T-helper 1 cell treated with Interleukin-12 subunit alpha and Interleukin-12 subunit beta and Interleukin-4 antibody, amounts not matched to agents 30 μg/mL and 1 μg/mL, for 36 hours (primary cell): ENCODE measurements around the gene TINAG.

Experiments
- H3K27ac Mint-ChIP-seq: one replicate; pipeline ENCODE4 v1.8.0; 2021; ENCODE audit warnings: mild to moderate bottlenecking, mixed read lengths
- H3K27me3 Mint-ChIP-seq: one replicate; pipeline ENCODE4 v1.8.0; 2021; ENCODE audit warnings: low read depth, mixed read lengths
- H3K36me3 Mint-ChIP-seq: one replicate; pipeline ENCODE4 v1.8.0; 2021; ENCODE audit warnings: low read depth, mixed read lengths
- H3K4me1 Mint-ChIP-seq: one replicate; pipeline ENCODE4 v1.8.0; 2021; ENCODE audit warnings: low read depth, mixed read lengths
- H3K4me3 Mint-ChIP-seq: one replicate; pipeline ENCODE4 v1.8.0; 2021; ENCODE audit warnings: mild to moderate bottlenecking, moderate library complexity, mixed read lengths
- H3K9me3 Mint-ChIP-seq: one replicate; pipeline ENCODE4 v1.8.0; 2021; ENCODE audit warnings: mixed read lengths

Gene TINAG, protein sequence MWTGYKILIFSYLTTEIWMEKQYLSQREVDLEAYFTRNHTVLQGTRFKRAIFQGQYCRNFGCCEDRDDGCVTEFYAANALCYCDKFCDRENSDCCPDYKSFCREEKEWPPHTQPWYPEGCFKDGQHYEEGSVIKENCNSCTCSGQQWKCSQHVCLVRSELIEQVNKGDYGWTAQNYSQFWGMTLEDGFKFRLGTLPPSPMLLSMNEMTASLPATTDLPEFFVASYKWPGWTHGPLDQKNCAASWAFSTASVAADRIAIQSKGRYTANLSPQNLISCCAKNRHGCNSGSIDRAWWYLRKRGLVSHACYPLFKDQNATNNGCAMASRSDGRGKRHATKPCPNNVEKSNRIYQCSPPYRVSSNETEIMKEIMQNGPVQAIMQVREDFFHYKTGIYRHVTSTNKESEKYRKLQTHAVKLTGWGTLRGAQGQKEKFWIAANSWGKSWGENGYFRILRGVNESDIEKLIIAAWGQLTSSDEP

DNA sequence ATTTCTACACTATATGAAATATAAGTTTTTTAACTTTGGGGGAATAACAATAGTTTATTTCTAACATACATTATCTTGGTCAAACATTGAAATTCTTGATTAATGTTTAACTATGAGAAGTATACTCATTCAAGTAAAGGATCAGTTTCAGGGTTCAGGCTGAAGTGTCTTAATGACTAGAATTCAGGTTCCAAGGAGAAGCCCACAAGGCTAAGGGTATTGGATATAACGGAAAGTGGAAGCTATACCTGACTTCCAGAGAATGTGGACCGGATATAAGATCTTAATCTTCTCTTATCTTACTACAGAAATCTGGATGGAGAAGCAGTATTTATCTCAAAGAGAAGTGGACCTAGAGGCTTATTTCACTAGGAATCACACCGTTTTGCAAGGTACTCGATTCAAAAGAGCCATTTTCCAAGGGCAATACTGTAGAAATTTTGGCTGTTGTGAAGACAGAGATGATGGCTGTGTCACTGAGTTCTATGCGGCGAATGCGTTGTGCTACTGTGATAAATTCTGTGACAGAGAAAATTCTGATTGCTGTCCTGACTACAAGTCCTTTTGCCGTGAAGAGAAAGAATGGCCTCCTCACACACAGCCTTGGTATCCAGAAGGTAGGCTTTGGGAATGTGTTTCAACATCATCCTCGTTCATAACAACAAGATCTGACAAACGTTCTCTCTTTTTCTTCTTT lies at the start of gene TINAG:
TSS of gene TINAG (plus strand) at position 153 of the 697 bp plus-strand sequence. CDS start at position 263, 110 bp downstream.
- Mint-ChIP-seq H3K27ac (no peak within 1 kb of the TSS), H3K4me1 (no peaks in the 10 kb centered on the region), H3K4me3 (no peak within 1 kb of the TSS), H3K9me3 (no peaks in the 10 kb centered on the region), H3K36me3 (no peaks in the 10 kb centered on the region), H3K27me3 (no peaks in the 10 kb centered on the region)

DNA sequence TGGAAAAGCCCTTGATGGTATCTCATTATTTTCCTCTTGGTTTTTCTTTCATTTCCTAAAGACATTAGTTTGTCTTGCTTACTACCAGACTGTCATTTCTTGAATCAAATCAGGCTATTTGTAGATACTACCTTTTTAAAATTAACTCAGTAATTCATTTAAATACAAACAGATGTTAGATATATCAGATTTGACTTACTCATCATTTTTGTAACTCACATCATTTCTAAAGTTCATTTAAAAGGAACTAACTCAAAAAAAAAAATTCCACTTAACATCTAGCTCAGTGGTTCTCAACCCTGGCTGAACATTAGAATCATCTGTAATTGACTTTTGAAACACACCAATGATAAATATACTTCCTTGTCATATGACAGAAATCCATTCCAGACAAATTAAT lies 48.2 kb upstream of the TINAG start:
- H3K4me1 Mint-ChIP-seq = no peaks in the 10 kb centered on the region
- H3K36me3 Mint-ChIP-seq = no peaks in the 10 kb centered on the region
- H3K27me3 Mint-ChIP-seq = no peaks in the 10 kb centered on the region
- H3K4me3 Mint-ChIP-seq = no peak overlapping the region
- no peak overlapping the region for H3K27ac Mint-ChIP-seq
- H3K9me3 Mint-ChIP-seq = no peaks in the 10 kb centered on the region

DNA sequence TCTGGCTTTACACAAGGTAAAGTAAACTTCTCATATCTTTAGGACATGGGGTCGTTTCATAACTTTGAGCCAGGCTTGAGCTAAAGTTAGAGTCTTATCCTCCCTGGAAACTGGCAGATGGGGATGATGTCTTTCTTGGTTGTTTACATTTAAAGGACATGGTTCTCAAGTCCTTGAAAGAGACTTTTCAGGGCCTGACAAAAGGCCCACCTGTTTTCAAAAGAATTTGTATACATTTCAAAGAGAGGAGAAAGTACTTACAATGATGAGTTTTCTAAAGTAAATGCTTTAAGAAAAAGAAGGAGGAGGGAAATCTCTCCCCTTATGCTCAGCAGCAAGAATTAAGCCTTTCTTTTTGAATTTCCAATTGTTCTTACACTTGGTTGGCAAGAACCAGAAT lies 45.7 kb upstream of the TINAG start:
- Mint-ChIP-seq H3K27me3 (no peaks in the 10 kb centered on the region), H3K36me3 (no peaks in the 10 kb centered on the region), H3K4me3 (no peak overlapping the region), H3K9me3 (no peaks in the 10 kb centered on the region), H3K4me1 (no peaks in the 10 kb centered on the region), H3K27ac (no peak overlapping the region)

DNA sequence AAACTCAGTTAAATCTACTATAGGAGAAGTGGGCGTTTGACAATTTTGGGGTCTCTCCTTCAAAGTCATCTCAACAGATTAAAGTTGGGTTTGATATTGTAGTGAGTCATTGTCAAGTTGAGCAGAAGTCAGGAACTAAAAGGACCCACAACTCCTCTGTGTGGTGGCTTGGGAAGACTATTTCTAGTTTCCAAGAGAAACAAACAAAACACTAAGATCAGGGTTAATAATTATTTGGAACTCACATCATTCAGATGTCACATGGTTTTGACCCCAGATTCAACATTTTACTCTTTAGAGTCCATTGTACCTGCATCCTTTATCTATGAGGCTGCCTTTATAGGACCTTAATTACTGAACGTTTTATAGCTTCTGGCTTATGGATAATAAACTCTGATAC lies 45.3 kb upstream of the TINAG start:
- no peaks in the 10 kb centered on the region for H3K27me3 Mint-ChIP-seq
- no peak overlapping the region for H3K4me3 Mint-ChIP-seq
- no peaks in the 10 kb centered on the region for H3K36me3 Mint-ChIP-seq
- no peaks in the 10 kb centered on the region for H3K9me3 Mint-ChIP-seq
- no peaks in the 10 kb centered on the region for H3K4me1 Mint-ChIP-seq
- H3K27ac Mint-ChIP-seq = no peak overlapping the region

DNA sequence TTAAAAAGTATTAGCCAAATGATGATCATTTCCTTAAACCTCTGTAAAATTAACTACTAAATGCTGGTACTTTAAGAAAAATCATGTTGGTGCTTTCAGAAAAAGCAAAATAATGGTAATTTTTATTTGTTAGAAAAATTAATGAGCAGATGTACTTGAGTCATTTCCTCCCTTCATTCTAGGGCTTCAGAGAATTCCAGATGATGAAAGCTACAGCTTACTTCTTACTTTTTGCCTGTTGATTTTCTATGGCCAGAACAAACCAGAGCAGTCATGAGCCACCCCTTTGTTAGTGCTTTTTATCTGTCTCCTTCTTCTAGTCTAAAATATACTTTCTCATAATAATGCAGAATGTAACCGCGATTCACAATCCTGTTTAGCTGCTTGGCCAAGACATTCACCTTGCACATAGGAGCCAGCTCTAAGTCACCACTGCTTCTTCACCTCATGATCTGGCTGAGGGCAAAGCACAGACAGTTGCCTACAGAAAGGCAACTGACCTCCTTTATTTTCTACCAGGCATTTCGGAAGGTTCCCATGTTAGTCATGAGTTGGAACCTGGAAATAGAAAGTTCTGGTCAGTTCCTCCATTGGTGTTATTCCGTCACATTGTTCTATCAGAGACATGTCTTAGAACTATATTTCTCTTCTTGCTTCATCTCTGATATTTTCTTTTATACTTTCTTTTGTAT lies 43.5 kb upstream of the TINAG start:
- no peaks in the 10 kb centered on the region for H3K27me3 Mint-ChIP-seq
- H3K4me3 Mint-ChIP-seq = no peak overlapping the region
- no peaks in the 10 kb centered on the region for H3K4me1 Mint-ChIP-seq
- no peaks in the 10 kb centered on the region for H3K36me3 Mint-ChIP-seq
- no peaks in the 10 kb centered on the region for H3K9me3 Mint-ChIP-seq
- no peak overlapping the region for H3K27ac Mint-ChIP-seq

DNA sequence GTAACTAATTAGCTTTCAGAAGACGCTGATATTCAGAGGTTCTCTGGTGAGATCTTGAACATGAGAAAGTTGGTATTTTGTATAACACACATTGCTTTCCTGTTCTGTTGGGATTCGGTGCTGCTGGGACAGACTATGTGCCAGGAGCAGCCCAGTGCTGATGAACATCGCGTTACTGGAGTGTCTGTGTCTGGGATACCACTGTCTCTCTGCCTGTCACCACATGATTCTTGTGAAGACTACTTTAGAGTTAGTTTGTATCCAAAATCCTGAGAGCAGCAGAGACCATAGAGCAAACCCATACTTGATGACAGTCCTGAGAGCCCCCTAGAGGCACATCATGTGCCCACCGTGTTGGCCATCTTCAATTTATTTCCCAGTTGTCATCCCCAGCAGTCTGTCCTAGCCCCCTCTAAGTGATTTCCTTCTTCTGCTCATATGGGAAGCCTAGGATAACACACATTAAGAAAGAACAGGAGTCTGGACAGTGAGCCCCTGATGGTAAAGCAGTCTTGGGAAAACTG lies 41.8 kb upstream of the TINAG start:
- no peaks in the 10 kb centered on the region for H3K27me3 Mint-ChIP-seq
- H3K4me3 Mint-ChIP-seq = no peak overlapping the region
- H3K9me3 Mint-ChIP-seq = no peaks in the 10 kb centered on the region
- no peaks in the 10 kb centered on the region for H3K4me1 Mint-ChIP-seq
- no peaks in the 10 kb centered on the region for H3K36me3 Mint-ChIP-seq
- no peak overlapping the region for H3K27ac Mint-ChIP-seq

DNA sequence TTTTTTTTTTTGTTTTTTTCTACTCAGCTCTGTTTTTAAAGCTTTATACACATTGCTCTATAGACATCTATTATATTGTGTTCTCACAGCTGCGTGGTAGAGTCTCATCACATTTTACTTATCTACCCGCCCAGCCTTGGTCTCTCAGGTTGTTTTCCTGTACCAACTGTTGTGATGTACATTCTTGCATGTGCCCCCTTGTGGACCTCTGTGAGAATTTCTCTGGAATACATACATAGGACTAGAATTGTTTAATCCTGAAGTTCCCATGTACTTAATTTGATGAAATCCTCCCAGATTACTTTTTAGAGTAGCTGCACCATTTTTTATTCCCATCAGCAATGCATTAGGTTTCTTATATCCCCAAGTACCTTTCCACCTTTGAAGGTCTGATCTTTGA lies 40.4 kb upstream of the TINAG start:
- no peak overlapping the region for H3K4me3 Mint-ChIP-seq
- H3K36me3 Mint-ChIP-seq = no peaks in the 10 kb centered on the region
- H3K9me3 Mint-ChIP-seq = no peaks in the 10 kb centered on the region
- no peaks in the 10 kb centered on the region for H3K4me1 Mint-ChIP-seq
- H3K27me3 Mint-ChIP-seq = no peaks in the 10 kb centered on the region
- no peak overlapping the region for H3K27ac Mint-ChIP-seq

DNA sequence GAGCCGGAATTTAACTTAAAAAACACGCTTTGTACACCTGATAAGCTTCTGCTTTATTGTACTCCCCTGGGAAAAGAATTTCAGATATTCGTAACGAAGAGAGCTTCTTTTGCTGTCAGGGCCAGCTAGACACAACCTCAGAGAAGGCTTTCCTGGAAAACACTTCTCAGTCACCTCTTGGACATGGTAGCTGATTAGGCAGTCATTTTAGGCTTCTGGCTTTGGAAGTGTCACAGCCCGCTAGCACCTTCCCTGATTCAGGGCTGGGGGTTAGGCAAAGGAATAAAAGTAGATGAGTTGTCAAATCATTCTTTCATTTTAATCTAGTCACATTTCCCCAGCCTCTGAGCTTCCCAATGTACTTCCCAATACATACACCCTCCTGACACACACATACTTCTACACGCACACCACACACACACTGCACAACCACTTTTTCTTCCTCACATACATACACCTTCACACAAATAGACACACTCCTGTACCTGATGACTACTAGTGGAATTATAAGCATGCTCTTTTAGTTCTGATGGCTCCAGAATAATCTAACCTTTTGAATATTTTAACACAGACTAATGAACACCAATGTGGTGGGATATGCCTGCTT lies 34.9 kb upstream of the TINAG start:
- Mint-ChIP-seq H3K4me3 (no peak overlapping the region), H3K9me3 (no peaks in the 10 kb centered on the region), H3K27me3 (no peaks in the 10 kb centered on the region), H3K4me1 (no peaks in the 10 kb centered on the region), H3K27ac (no peak overlapping the region), H3K36me3 (no peaks in the 10 kb centered on the region)

DNA sequence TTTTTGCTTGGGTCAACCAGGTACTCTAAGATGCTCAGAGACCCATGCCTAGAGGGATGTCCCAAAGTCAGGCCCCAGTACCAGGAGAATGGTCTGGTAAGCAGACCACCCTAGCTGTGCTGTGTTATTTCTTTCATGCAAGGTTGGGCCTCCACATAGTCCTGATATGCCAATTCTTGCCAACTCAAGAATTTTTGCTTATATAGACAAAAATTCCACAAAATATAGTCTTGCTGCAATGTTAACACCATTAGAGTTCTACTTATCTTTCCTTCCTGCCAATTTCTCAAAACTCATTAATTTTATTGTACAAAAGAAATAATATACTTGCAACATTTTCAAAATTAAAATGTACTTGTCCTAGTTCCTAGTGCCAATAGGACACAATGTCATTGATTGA lies 33.9 kb upstream of the TINAG start:
- H3K27me3 Mint-ChIP-seq = no peaks in the 10 kb centered on the region

DNA sequence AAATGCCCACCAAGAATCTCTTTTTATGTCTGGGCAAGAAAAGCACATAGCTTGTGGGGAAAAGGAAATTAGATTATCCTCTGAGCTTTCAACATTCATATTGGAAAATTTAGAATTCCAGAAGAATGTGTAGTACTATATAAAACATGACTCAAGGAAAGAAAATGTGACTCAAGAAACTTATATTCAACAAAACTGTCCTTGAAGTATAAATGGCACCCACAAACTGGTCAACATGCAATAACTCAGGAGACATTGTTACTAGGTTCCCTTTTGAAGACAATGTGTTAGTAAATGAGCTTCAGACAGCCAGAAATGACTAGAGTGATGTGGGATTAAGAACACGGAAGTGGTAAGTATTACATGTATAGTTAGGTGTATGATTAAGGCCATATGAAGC lies 26.1 kb upstream of the TINAG start:
- Mint-ChIP-seq H3K36me3 (no peaks in the 10 kb centered on the region), H3K9me3 (peaks cover 5% of the 10 kb centered on the region), H3K27ac (no peak overlapping the region), H3K4me1 (no peaks in the 10 kb centered on the region), H3K27me3 (no peaks in the 10 kb centered on the region), H3K4me3 (no peak overlapping the region)

More for the DNA sequence above, 33.9 kb upstream of the TINAG start:
- Mint-ChIP-seq H3K4me3 (no peak overlapping the region), H3K27ac (no peak overlapping the region), H3K4me1 (no peaks in the 10 kb centered on the region), H3K9me3 (peaks cover 5% of the 10 kb centered on the region), H3K36me3 (no peaks in the 10 kb centered on the region)

DNA sequence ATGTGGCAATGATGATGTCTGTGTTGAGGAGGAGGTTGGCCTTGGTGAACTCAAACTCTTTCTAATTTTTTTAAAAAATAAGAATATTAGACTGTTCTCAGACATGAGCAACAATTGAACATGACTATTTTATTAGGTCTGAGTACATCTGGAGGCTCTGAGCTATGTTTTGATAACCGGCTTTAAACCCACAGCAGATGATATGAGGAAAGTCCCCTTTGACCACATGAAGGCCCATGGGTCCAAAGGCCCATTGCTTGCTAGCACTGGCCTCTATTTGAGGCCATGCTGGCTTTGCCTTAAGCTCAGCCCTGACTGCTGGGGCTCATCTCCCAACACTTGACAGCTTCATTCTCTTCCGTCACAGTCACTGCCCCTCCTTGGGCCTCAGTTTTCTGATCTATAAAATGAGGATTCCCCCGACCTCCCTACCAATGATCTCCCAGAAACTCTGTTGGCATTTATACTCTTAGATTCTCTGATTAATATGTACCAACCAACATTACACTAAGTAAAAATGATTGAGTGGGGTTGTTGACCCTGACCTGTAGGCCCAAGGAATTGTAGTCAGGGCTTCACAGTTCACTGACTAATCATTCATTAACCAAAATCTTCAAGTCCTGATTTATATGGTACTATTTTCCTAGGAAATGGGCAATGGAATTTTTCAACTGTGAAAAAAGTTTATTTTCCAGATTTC lies 23.9 kb upstream of the TINAG start:
- H3K36me3 Mint-ChIP-seq = no peaks in the 10 kb centered on the region
- H3K27me3 Mint-ChIP-seq = no peaks in the 10 kb centered on the region
- H3K9me3 Mint-ChIP-seq = no peaks in the 10 kb centered on the region
- no peaks in the 10 kb centered on the region for H3K4me1 Mint-ChIP-seq
- no peak overlapping the region for H3K27ac Mint-ChIP-seq
- no peak overlapping the region for H3K4me3 Mint-ChIP-seq

DNA sequence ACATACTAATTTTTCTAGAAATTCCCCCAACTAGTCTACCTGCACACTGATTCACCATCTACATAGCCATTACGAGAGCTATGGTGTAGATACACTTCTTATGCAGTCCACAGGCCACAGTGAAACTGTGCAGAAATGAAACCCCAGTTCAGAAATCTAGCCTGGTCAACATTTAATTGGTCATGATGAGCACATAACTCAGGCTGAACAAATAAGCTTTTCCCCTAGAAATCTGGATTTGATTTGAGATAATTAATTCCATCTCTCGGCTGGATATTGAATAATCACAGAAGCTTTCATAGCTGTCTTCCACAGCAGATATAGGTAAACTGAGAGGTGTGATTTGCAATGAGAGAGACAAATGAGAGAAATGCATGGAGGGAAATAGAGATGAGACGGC lies 22.6 kb upstream of the TINAG start:
- Mint-ChIP-seq H3K9me3 (no peaks in the 10 kb centered on the region), H3K27me3 (no peaks in the 10 kb centered on the region), H3K4me1 (no peaks in the 10 kb centered on the region), H3K36me3 (no peaks in the 10 kb centered on the region), H3K27ac (no peak overlapping the region), H3K4me3 (no peak overlapping the region)

DNA sequence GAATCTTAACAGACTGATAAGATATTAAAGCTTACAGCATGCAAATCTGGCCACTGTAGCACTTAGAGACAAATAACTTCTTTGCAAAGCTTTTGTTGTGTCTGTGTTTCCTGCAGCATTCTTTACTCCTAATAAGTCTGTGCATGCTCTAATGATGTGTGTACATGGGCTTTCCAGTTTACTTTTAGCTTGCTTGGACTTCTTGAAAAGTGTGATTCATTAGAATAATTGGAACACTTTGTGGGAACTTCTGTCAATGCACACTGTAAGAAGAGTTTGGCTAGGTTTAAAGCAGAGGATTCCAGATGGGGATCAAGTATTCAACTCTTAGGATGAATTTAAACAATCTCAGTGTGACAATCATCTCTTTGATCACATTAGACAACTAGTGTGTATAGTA lies 22.1 kb upstream of the TINAG start:
- Mint-ChIP-seq H3K36me3 (no peaks in the 10 kb centered on the region), H3K27me3 (no peaks in the 10 kb centered on the region), H3K9me3 (no peaks in the 10 kb centered on the region), H3K4me3 (no peak overlapping the region), H3K4me1 (no peaks in the 10 kb centered on the region), H3K27ac (no peak overlapping the region)

DNA sequence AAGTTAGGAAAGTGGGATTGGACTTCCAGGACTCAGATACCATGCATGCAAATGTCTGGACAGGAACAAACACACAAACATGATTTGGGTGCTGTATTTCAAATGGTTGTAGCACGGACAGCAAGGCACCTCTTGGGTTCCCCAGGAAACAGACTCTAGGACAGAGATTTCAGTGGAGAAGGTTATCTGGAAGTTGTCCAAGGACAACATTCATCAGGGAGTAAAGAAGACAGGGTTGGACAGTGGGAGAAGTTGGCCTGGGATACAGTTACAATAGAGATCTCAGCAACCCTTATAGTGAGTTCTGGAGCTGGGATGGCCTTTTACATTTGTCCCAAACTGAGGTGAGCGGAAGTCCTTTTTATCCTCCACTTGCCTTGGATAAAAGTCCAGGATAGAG lies 19.8 kb upstream of the TINAG start:
- Mint-ChIP-seq H3K4me3 (no peak overlapping the region), H3K27me3 (no peaks in the 10 kb centered on the region)

More for the DNA sequence above, 19.8 kb upstream of the TINAG start:
- Mint-ChIP-seq H3K9me3 (no peaks in the 10 kb centered on the region), H3K36me3 (no peaks in the 10 kb centered on the region), H3K4me1 (peaks cover 1% of the 10 kb centered on the region), H3K27ac (no peak overlapping the region)
